Subcutaneous adipose tissue (tissue), 4 donors: ENCODE results near the gene SSMEM1. TPM values are rescaled to one million over a fixed set of nuclear protein-coding genes. Genes with fewer than 3 reads are reported as not detected.

Experiments used
- CTCF ChIP-seq: fragments of 450-650 bp; IDR thresholded peaks from one replicate; pipeline ENCODE4 v1.5.1; 2016; ENCODE audit warnings: low read depth, mild to moderate bottlenecking, control low read depth, antibody characterized with exemption, moderate library complexity
- total RNA-seq, 4 donors: library from RNA; depleted of rRNA; stranded (reverse); fragments of >200 nt; gene quantifications; one replicate each; pipeline ENCODE4 v1.1.0, GENCODE V29; 2016

SSMEM1 gene
- total RNA-seq, 4 donors from 2014 or later, result not detected

- TF ChIP-seq CTCF, result no peak
Observed at GRCh38 chr7:130213828-130214227, 6.2 kb downstream of the SSMEM1 start.

GRCh38 chr7:130216025-130216424 is 8.4 kb downstream of the SSMEM1 start:
- TF ChIP-seq CTCF, result no peak

- TF ChIP-seq CTCF, result no peak
Observed at GRCh38 chr7:130216750-130217149, 9.1 kb downstream of the SSMEM1 start.

GRCh38 chr7:130218806-130219620 is 11.4 kb downstream of the SSMEM1 start:
- TF ChIP-seq CTCF, result no peak

- TF ChIP-seq CTCF, result no peak
Observed at GRCh38 chr7:130219871-130220270, 12.2 kb downstream of the SSMEM1 start.

GRCh38 chr7:130221746-130222145 is 14.1 kb downstream of the SSMEM1 start:
- TF ChIP-seq CTCF, result no peak

GRCh38 chr7:130223646-130224045 is 16.0 kb downstream of the SSMEM1 start:
- no peak for TF ChIP-seq CTCF
